KMS-11 (cell line): ENCODE measurements around the gene KCNS1.

Source experiments
- H2AFZ ChIP-seq: fragments of 200-600 bp; sonication (generic); 2 replicates; pipeline ENCODE4 v1.6.1; 2016; ENCODE audit warnings: antibody characterized with exemption, mixed run types, low read depth
- H3K27ac ChIP-seq: fragments of 200-600 bp; sonication (generic); 2 replicates; pipeline ENCODE4 v1.6.1; 2016; ENCODE audit warnings: mild to moderate bottlenecking, mixed run types
- H3K27me3 ChIP-seq: fragments of 200-600 bp; sonication (generic); 2 replicates; pipeline ENCODE4 v1.6.1; 2017; ENCODE audit warnings: mild to moderate bottlenecking, low read depth, mixed run types, moderate library complexity; ENCODE audit not compliant: insufficient read depth
- H3K36me3 ChIP-seq: fragments of 200-600 bp; sonication (generic); 2 replicates; pipeline ENCODE4 v1.6.1; 2017; ENCODE audit warnings: mild to moderate bottlenecking, mixed run types; ENCODE audit not compliant: insufficient read depth
- H3K4me1 ChIP-seq: fragments of 200-600 bp; sonication (generic); 2 replicates; pipeline ENCODE4 v1.6.1; 2016; ENCODE audit warnings: mild to moderate bottlenecking, low read depth, mixed run types; ENCODE audit not compliant: poor library complexity, severe bottlenecking
- H3K4me2 ChIP-seq: fragments of 200-600 bp; sonication (generic); 2 replicates; pipeline ENCODE4 v1.7.0; 2016; ENCODE audit warnings: mild to moderate bottlenecking, mixed run types
- H3K4me3 ChIP-seq: fragments of 200-600 bp; sonication (generic); IDR thresholded peaks from 2 replicates; pipeline ENCODE4 v1.6.1; 2017; ENCODE audit warnings: low read depth, low read length, mixed read lengths; ENCODE audit not compliant: insufficient read depth
- H3K79me2 ChIP-seq: fragments of 200-600 bp; sonication (generic); 2 replicates; pipeline ENCODE4 v1.6.1; 2016; ENCODE audit warnings: low read depth, mixed run types; ENCODE audit not compliant: insufficient read depth
- H3K9ac ChIP-seq: fragments of 200-600 bp; sonication (generic); 2 replicates; pipeline ENCODE4 v1.6.1; 2016; ENCODE audit warnings: mild to moderate bottlenecking, mixed run types
- H4K20me1 ChIP-seq: fragments of 200-600 bp; sonication (generic); 2 replicates; pipeline ENCODE4 v1.6.1; 2016; ENCODE audit warnings: mild to moderate bottlenecking, mixed run types; ENCODE audit not compliant: insufficient read depth
- TF ChIP-seq, protein P1 (sequence below): fragments of 200-600 bp; sonication (generic); conservative IDR thresholded peaks from 2 replicates; pipeline ENCODE4 v1.6.1; 2017; ENCODE audit warnings: low read depth, mild to moderate bottlenecking, antibody characterized with exemption, low read length, moderate library complexity, mixed read lengths

The KCNS1 gene

DNA sequence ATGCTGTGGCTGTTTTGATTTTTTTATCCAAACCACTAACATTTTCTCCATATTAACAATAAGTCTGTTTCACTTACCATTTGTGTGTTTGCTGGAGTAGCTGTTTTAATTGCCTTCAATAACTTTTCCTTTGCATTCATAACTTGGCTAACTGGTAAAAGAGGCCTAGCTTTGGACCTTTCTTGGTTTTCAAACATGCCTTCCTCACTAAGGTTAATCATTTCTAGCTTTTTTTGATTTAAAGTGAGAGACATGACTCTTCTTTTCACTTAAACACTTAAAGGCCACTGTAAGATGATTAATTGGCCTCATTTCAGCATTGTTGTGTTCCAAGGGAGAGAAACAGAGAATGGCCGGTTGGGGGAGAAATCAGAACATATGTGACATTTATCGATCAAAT is 20.5 kb upstream of the KCNS1 start:
- Histone ChIP-seq H4K20me1 (no peaks in the 10 kb centered on the region), H3K27me3 (no peaks in the 10 kb centered on the region), H3K4me1 (peaks cover 3% of the 10 kb centered on the region), H3K9ac (no peak overlapping the region), H3K4me3 (no peak overlapping the region), H3K27ac (no peak overlapping the region), H3K36me3 (no peaks in the 10 kb centered on the region), H3K4me2 (no peak overlapping the region), H3K79me2 (no peaks in the 10 kb centered on the region), H2AFZ (no peak overlapping the region)
- TF ChIP-seq, protein P1, sequence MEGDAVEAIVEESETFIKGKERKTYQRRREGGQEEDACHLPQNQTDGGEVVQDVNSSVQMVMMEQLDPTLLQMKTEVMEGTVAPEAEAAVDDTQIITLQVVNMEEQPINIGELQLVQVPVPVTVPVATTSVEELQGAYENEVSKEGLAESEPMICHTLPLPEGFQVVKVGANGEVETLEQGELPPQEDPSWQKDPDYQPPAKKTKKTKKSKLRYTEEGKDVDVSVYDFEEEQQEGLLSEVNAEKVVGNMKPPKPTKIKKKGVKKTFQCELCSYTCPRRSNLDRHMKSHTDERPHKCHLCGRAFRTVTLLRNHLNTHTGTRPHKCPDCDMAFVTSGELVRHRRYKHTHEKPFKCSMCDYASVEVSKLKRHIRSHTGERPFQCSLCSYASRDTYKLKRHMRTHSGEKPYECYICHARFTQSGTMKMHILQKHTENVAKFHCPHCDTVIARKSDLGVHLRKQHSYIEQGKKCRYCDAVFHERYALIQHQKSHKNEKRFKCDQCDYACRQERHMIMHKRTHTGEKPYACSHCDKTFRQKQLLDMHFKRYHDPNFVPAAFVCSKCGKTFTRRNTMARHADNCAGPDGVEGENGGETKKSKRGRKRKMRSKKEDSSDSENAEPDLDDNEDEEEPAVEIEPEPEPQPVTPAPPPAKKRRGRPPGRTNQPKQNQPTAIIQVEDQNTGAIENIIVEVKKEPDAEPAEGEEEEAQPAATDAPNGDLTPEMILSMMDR: no peak

DNA sequence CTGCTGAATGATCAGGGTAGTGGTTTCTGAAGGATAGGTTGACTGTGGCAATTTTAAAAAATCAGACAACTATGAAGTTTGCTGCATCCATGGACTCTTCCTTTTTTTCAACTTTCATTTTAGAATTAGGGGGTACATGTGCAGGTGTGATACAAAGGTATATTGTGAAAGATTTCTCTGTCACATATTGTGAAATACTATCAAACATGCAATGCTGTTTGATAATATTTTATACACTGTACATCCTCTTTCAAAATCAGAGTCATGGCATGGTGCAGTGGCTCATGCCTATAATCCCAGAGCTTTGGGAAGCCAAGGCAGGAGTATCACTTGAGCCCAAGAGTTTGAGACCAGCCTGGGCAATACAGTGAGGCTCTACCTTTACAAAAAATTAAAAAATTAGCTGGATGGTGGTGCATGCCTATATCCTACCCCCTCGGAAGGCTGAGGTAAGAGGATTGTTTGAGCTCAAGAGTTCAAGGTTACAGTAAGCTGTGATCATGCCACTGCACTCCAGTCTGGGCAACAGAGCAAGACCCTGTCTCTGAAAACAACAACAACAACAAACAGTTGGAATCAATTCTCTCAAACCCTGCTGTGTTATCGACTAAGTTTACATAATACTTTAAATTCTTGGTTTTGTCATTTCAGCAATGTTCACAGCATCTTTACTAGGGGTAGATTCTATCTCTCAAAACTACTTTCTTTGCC is 18.8 kb upstream of the KCNS1 start:
- Histone ChIP-seq H3K27me3 (no peaks in the 10 kb centered on the region), H4K20me1 (no peaks in the 10 kb centered on the region), H2AFZ (no peak overlapping the region), H3K79me2 (no peaks in the 10 kb centered on the region), H3K27ac (no peak overlapping the region), H3K36me3 (no peaks in the 10 kb centered on the region), H3K4me2 (no peak overlapping the region), H3K9ac (no peak overlapping the region), H3K4me1 (peaks cover 9% of the 10 kb centered on the region), H3K4me3 (no peak overlapping the region)
- TF ChIP-seq, protein P1: no peak

DNA sequence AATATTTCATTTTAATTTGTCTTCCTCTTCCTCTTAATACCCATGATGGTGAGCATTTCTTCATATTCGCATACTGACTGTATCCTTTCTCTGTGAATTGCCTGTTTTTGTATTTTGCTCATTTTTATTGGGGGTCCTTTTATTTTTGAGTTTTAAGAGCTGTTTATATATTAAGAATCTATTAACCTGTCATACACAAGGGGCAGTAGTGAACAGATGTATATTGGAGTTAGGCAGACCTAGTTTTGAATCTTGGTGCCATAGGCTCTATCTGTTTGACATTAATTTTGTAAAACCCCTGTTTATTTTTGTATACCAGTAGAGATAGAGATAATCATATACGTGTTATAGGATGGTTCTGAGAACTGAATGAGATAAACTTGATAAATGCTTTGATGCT is 17.1 kb upstream of the KCNS1 start:
- peaks cover 9% of the 10 kb centered on the region for H3K4me1 ChIP-seq
- TF ChIP-seq, protein P1: peak; percentile 38; the same call in 1 of the 2 replicates
- no peaks in the 10 kb centered on the region for H3K27me3 ChIP-seq

DNA sequence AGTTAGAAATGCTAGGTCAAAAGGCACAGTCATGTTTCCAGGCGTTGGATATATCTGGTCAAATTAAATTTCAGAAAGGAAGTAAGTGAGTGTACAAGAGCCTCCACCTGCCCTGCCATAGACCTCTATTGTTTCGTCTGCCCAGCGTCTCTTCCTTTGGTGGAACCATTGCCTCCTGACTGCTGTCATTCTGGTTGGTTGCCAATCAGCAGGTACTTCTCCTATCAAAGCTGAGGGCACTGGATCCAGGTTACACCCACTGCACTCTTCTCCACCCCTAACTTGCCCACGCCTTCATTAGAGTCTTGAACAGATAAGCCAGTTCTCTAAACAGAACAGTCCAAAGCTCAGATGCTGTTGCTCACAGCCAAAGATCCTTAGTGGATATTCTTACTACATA is 16.7 kb upstream of the KCNS1 start:
- no peak overlapping the region for H3K27ac ChIP-seq
- H3K79me2 ChIP-seq: no peaks in the 10 kb centered on the region
- H2AFZ ChIP-seq: no peak overlapping the region
- no peak overlapping the region for H3K9ac ChIP-seq
- TF ChIP-seq, protein P1: no peak
- H3K4me2 ChIP-seq: no peak overlapping the region
- no peak overlapping the region for H3K4me3 ChIP-seq
- H3K4me1 ChIP-seq: peaks cover 9% of the 10 kb centered on the region
- H3K27me3 ChIP-seq: no peaks in the 10 kb centered on the region
- H4K20me1 ChIP-seq: no peaks in the 10 kb centered on the region
- no peaks in the 10 kb centered on the region for H3K36me3 ChIP-seq

More for the DNA sequence above, 17.1 kb upstream of the KCNS1 start:
- Histone ChIP-seq H3K9ac (no peak overlapping the region), H3K4me2 (no peak overlapping the region), H3K36me3 (no peaks in the 10 kb centered on the region), H2AFZ (no peak overlapping the region), H3K4me3 (no peak overlapping the region), H3K79me2 (no peaks in the 10 kb centered on the region), H4K20me1 (no peaks in the 10 kb centered on the region), H3K27ac (no peak overlapping the region)
